A673 (cell line): ENCODE results near the gene SELENBP1.

Source experiments
- CTCF ChIP-seq: fragments of 300-800, 200-600 bp; sonication (generic); conservative IDR thresholded peaks from 2 replicates; pipeline ENCODE4 v1.5.1; 2017; ENCODE audit warnings: low read depth, mild to moderate bottlenecking, antibody characterized with exemption, low read length, moderate library complexity, mixed read lengths
- EZH2 ChIP-seq: fragments of 200-600 bp; sonication (generic); IDR thresholded peaks from 2 replicates; pipeline ENCODE4 v1.6.1; 2017; ENCODE audit warnings: borderline replicate concordance, low read depth, mild to moderate bottlenecking, mixed read lengths, antibody characterized with exemption, low read length; ENCODE audit not compliant: poor library complexity, severe bottlenecking

GRCh38 chr1:151370211-151370911 lies 2.1 kb downstream of the SELENBP1 start:
- TF ChIP-seq CTCF (no peak), EZH2 (no peak)
